ENCODE measurements around the gene RHBDD3. TPM values are rescaled to one million over a fixed set of nuclear protein-coding genes. Genes with fewer than 3 reads are reported as not detected.

Gene RHBDD3
- total RNA-seq, 1 experiment from 2014 or later, result 51.5 TPM

DNA sequence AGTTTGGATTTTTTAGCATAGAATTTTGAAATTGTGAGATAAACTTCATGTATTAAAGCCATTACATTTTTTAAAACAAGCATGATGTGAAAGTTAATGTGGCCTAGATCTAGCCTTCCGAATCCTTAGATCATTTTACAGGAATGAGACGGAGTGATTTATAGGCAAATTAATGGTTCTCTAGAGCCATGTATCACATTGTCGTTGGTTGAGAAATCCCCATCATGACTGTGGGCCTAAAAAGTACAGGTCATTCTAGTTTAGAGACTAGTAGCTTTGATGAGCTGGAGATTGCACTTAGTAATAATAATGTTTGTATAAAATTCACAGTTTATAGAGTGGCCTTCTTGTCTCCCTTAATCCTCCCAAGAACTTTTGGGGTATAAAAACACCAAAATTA lies 7.4 kb upstream of the RHBDD3 start:
- Mint-ChIP-seq H3K4me3 (ENCODE audit: low read depth, unreplicated experiment) (peak overlapping the region; percentile 26), H3K9me3 (ENCODE audit: low read depth, unreplicated experiment) (no peaks in the 10 kb centered on the region), H3K4me1 (ENCODE audit: low read depth, unreplicated experiment) (peaks cover 68% of the 10 kb centered on the region), H3K27me3 (ENCODE audit: unreplicated experiment) (no peaks in the 10 kb centered on the region), H3K36me3 (ENCODE audit: insufficient read depth, unreplicated experiment) (peaks cover 92% of the 10 kb centered on the region), H3K27ac (ENCODE audit: unreplicated experiment) (peak overlapping the region; percentile 45)
- BruUV-seq (replicated peaks), result no TSS peak
- TF ChIP-seq, protein P1, sequence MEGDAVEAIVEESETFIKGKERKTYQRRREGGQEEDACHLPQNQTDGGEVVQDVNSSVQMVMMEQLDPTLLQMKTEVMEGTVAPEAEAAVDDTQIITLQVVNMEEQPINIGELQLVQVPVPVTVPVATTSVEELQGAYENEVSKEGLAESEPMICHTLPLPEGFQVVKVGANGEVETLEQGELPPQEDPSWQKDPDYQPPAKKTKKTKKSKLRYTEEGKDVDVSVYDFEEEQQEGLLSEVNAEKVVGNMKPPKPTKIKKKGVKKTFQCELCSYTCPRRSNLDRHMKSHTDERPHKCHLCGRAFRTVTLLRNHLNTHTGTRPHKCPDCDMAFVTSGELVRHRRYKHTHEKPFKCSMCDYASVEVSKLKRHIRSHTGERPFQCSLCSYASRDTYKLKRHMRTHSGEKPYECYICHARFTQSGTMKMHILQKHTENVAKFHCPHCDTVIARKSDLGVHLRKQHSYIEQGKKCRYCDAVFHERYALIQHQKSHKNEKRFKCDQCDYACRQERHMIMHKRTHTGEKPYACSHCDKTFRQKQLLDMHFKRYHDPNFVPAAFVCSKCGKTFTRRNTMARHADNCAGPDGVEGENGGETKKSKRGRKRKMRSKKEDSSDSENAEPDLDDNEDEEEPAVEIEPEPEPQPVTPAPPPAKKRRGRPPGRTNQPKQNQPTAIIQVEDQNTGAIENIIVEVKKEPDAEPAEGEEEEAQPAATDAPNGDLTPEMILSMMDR (IDR thresholded peaks at IDR 0.05; ENCODE audit: unreplicated experiment), result no peak
- CTCF ChIA-PET, result no interaction called here
- intact Hi-C loops (cut with micrococcal nuclease; ENCODE audit: unreplicated experiment), result no loop called here
- no peak for DNase-seq

DNA sequence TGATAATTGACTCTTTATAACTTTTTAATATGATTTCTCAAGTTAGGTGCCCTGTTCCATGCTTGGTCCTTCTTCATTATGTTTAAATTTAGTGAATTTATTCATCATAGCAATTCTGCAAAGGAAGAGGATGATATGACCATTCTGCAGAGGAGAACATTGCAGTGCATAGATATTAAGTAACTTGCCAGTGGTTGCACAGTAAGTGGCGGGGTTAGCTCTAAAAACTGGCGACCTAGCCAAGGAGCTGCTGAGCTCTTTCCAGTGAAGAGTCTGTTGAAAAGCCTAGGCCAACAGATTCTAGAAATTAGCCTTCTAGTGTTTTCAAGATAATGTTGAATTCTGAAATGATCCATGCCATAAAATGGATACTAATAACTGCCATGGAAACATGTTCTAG lies 4.8 kb upstream of the RHBDD3 start:
- Mint-ChIP-seq H3K27me3 (ENCODE audit: unreplicated experiment) (no peaks in the 10 kb centered on the region), H3K27ac (ENCODE audit: unreplicated experiment) (no peak overlapping the region), H3K4me3 (ENCODE audit: low read depth, unreplicated experiment) (peak overlapping the region; percentile 94), H3K36me3 (ENCODE audit: insufficient read depth, unreplicated experiment) (peaks cover 93% of the 10 kb centered on the region), H3K4me1 (ENCODE audit: low read depth, unreplicated experiment) (peaks cover 61% of the 10 kb centered on the region), H3K9me3 (ENCODE audit: low read depth, unreplicated experiment) (no peaks in the 10 kb centered on the region)
- CTCF ChIA-PET, result no interaction called here
- intact Hi-C loops (cut with micrococcal nuclease; ENCODE audit: unreplicated experiment), result no loop called here
- DNase-seq, result no peak
- TF ChIP-seq, protein P1 (IDR thresholded peaks at IDR 0.05; ENCODE audit: unreplicated experiment), result no peak
- BruUV-seq (replicated peaks), result no TSS peak

DNA sequence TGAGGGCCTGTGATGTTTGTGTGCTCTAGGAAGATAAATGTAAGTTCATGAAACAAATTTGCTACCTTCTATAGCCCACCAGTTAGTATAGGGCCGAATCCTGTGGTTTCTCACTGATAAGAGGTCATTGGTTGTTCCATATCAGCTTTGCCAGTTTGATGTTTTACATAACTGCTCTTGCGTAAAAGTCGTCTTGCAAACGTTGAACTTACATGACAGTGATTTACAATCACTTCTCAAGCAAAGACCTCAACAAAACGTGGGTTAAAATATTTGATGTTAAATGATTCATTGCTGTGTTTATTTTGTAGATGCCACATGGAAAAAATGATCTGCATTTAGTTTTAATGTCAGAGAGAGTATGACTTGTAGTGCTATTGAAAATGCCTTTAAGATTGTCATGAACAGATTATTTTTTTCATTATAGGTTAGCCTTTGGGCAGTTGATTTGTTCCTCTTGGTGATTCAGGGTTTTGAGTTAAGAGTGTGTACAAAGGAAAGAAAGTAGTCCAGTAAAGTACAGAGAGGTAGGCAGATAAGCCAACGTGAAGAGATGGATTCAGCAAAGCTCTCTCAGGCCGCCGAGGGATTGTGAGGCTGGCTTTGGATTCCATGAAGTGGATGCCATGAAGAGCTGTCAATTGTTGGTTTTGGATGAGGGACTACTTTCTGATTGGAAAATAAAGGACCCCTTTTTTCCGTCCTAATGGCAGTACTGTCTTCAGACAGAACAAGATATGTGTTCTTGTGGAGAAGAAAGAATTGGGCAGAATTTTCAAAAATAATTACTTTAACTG lies 2.9 kb upstream of the RHBDD3 start:
- no TSS peak for BruUV-seq (replicated peaks)
- TF ChIP-seq, protein P1 (IDR thresholded peaks at IDR 0.05; ENCODE audit: unreplicated experiment), result no peak
- Mint-ChIP-seq H3K27ac (ENCODE audit: unreplicated experiment) (peak overlapping the region; percentile 100), H3K4me1 (ENCODE audit: low read depth, unreplicated experiment) (peaks cover 58% of the 10 kb centered on the region), H3K9me3 (ENCODE audit: low read depth, unreplicated experiment) (no peaks in the 10 kb centered on the region), H3K36me3 (ENCODE audit: insufficient read depth, unreplicated experiment) (peaks cover 93% of the 10 kb centered on the region), H3K27me3 (ENCODE audit: unreplicated experiment) (no peaks in the 10 kb centered on the region), H3K4me3 (ENCODE audit: low read depth, unreplicated experiment) (peak overlapping the region; percentile 94)
- intact Hi-C loops (cut with micrococcal nuclease; ENCODE audit: unreplicated experiment), result no loop called here
- CTCF ChIA-PET, result no interaction called here
- DNase-seq, result no peak

DNA sequence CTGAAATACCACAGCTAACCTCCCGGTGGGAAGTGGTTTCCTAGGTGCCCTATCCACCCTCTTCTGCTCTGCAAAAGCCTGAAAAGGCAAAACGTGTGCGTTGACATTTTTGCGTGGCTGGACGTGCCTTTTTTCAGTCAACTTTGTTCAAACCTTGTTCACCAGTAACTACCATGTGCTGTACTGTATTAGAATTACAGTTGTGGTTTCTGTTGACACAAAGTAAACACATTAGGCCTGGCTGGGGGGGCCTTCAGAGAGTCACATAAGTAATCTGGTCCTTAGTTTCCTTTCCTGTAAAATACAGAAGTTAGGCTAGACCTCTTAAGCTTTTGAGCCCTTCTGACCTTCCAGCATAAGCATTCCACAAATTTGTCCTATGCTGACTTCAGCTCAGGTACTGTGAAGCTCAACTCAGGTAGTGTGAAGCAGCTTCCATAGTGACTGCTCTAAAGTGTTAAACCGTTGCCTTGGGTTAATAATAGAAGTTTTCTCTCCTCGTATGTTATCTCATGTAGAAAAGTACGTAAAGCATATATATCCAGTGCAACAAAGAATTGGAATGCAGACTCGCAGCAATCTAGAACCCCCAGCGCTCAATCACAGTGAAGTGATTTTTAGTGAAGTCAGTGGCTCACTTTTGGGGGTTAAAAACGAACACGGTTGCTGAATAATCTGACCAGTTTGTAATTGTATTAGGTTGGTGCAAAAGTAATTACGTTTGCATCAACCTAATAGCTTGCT lies 2.1 kb upstream of the RHBDD3 start:
- intact Hi-C loops (cut with micrococcal nuclease; ENCODE audit: unreplicated experiment), result no loop called here
- H3K27me3 Mint-ChIP-seq (ENCODE audit: unreplicated experiment), result no peaks in the 10 kb centered on the region
- CTCF ChIA-PET, result no interaction called here
- H3K4me3 Mint-ChIP-seq (ENCODE audit: low read depth, unreplicated experiment), result peak overlapping the region; percentile 94
- H3K9me3 Mint-ChIP-seq (ENCODE audit: low read depth, unreplicated experiment), result no peaks in the 10 kb centered on the region
- peak overlapping the region; percentile 100 for H3K27ac Mint-ChIP-seq (ENCODE audit: unreplicated experiment)
- H3K4me1 Mint-ChIP-seq (ENCODE audit: low read depth, unreplicated experiment), result peaks cover 51% of the 10 kb centered on the region
- no peak for DNase-seq
- peaks cover 86% of the 10 kb centered on the region for H3K36me3 Mint-ChIP-seq (ENCODE audit: insufficient read depth, unreplicated experiment)
- BruUV-seq (replicated peaks), result no TSS peak
- TF ChIP-seq, protein P1 (IDR thresholded peaks at IDR 0.05; ENCODE audit: unreplicated experiment), result no peak
